ENCODE data around the gene SMTNL2.
"Not testable (repeated sequence)": the region's sequence is repeated elsewhere in the genome, so short reads cannot be mapped to it uniquely, and the experiment has no call there.

SMTNL2 gene

DNA sequence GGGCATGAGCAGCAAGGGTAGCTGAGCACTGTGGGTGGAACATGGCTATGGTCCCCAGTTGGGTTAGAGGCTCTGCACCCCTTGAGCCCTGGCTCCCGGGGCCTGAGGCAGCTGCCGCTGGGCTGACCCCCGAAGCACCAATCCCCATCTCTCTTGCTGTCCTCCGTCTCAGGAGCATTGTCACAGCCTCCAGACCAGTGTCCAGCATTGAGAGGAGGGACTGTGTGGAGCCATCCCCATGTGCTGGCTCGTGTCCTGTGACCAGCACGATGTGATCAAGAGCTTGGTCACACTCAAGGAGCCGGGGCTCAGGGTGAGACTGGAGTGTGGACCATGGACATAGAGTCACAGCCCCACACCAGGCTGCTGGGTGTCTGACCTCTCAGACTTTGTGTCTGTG lies 2.9 kb downstream of the SMTNL2 start:
- DNase-seq = no peak

DNA sequence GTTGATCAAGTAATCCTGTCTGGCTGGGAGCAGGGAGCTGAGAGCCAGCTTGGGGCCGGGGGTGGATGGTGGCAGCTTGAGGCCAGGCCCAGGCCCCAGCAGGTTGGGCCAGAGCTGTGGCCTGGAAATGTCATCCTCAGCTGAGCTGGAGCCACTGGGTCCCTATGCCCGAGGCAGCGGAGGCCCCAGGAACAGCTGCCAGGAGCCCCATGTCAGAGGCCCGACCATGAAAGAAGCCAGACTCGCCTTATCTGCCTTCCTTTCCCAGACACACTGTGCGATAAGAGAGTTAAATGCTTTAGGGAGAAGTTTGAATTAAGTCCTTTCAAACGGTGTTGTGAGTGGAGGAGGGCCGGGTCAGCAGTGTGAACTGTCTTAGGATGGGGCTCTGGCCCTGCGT lies 3.5 kb downstream of the SMTNL2 start:
- no peak for DNase-seq

- no peak for DNase-seq
Observed at GRCh38 chr17:4588391-4588790, 4.1 kb downstream of the SMTNL2 start.

DNA sequence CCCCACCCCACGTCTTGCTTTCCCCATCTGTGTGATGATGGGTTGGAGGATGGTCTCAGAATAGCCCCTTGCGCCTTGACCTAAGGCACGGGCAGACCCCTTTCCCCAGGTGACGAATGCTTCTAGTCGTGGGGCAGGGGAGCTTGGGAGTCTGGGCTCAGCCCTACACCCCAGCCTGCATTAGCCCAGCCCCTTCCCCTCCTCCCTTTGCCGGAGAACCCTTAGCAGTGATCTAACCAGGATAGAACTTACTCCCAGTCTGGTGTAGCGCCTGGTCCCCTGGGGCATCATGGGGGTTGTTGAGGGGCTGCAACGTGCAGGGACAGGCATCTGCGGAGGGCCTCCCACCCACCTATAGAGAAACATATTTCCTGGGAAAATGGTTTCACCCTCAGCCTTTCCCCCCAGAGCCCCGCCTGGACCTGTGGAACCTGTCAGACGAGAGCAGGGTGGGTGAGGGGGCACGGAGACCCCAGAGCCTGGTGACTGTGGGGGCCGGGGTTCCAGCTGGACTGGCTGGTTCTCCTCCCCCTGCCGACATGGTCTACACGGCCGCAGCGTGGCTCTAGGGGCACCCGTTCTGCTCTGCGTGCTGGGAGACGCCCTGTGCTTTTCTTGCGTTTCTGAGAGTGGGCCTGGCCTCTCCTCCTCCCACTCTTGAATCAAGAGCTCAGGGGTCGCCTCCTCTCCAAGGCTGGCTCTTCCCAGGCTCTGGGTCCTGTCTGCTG lies 4.7 kb downstream of the SMTNL2 start:
- DNase-seq = no peak

DNA sequence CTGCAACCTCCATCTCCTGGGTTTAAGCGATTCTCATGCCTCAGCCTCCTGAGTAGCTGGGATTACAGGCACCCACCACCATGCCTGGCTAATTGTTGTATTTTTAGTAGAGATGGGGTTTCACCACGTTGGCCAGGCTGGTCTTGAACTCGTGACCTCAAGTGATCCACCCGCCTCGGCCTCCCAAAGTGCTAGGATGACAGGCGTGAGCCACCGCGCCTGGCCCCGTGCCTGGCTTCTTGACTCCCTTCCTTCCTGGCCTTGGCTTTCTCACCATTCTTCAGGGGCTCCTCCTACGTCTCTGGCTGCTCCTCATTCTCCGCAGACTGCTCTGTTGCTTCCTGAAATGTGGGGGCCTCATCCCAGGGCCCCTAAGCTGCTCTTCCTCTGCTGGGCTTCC lies 5.7 kb downstream of the SMTNL2 start:
- not testable (repeated sequence) for DNase-seq

DNA sequence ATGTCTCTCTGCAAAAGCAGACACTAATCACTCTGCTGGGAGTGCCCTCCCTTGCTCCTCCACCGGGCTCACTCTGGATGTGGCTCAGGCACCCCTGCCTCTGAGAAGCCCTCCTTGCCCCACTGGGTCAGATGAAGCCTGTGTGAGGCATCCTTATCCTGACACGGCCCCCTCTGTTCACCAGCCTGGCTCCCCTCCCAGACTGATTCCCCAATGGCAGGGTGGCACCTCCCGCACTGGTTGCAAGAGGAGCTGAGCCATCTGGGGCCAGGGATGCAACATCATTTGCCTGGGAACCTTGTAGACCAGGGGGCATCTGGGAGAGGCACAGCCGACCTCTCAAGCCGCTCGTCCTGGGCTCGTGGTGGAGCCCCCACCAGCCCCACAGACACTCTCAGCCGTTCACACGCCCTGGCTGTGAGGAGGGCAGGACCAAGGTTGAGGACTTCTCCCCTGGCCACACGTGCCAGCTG lies 6.7 kb downstream of the SMTNL2 start:
- no peak for DNase-seq

DNA sequence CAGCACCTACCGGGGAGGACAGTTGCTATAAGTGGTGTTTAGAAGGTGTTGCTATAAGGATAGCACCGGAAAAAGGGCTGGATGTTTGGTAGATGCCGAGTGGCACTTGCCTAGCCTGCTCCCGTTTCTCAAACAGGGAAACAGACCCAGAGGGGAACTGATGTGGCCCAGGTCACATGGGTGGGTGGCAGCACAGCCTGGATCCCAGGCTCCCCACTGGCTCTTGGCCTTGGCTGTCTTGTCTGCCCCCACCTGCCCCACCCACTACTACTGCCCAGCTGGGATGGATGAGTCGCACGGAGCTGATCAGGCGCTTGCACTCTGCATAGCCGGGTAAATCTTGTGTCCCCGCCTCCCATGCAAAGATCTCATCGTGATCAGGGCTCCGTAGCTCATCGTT lies 7.2 kb downstream of the SMTNL2 start:
- DNase-seq = no peak

GRCh38 chr17:4592240-4593005 lies 8.1 kb downstream of the SMTNL2 start:
- DNase-seq = no peak

GRCh38 chr17:4593021-4593421 lies 8.7 kb downstream of the SMTNL2 start:
- DNase-seq = no peak

DNA sequence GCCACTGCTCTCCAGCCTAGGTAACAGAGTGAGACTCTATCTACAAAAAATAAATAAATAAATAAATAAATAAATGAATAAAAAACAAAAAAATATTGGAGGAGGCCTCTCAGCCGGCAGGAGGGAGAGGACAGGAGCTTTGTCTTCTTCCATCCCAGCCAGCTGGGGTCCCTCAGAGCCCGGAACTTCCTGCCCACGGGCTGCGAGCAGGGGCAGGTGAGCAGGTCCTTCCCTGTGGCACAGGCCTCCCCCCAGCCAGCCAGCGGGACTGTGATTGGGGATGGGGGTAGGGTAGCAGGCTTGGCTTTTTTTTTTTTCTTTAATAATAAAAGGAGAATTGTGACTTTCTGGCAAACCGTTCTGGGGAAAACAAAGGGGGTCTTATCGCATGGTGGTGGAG lies 10.1 kb downstream of the SMTNL2 start:
- DNase-seq = no peak

GRCh38 chr17:4594931-4595684 lies 10.8 kb downstream of the SMTNL2 start:
- peak; percentile 26 for DNase-seq

- DNase-seq = not testable (repeated sequence)
Observed at GRCh38 chr17:4595685-4596342, 11.5 kb downstream of the SMTNL2 start.

GRCh38 chr17:4596636-4597380 lies 12.5 kb downstream of the SMTNL2 start:
- no peak for DNase-seq

DNA sequence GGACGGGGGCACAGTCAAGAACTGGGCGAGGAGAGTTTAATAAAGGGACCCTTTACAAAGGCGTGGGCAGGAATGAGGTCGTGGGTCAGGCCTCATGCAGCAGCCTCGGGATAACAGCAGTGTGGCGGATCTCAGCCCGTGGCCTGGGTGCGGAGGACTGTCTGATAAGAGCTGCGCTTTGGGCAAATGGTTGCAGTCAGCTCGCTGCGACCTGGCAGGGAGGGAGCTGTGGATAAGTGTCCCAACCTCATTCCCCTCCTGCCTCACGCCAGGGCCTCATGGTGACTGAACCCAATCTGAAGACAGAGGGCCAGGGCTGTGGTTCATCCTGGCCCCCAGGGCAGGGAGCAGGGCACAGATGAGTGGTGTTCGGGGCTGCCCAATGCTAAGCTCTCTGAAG lies 13.6 kb downstream of the SMTNL2 start:
- no peak for DNase-seq

- no peak for DNase-seq
Observed at GRCh38 chr17:4598776-4599504, 14.6 kb downstream of the SMTNL2 start.

- no peak for DNase-seq
Observed at GRCh38 chr17:4599505-4600281, 15.4 kb downstream of the SMTNL2 start.

DNA sequence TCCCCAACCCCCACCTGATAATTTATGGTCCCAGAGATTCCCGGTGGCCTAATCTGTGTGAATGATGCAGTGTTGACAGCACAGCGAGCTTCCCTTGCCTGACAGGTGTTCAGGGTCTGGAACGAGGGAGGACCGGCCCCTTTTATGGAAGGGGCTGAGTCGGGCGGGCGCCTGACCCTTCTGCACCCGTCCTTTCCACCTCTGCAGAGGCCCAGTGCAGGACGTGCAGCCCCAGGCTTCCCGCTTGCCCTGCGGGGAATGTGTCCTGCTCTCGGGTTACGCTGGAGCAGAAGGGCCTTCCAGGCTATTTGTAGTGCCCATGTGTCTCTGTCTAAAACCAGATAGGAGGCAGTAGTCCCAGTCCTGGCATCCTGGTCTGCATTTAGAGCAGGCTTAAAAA lies 16.2 kb downstream of the SMTNL2 start:
- DNase-seq = no peak

DNA sequence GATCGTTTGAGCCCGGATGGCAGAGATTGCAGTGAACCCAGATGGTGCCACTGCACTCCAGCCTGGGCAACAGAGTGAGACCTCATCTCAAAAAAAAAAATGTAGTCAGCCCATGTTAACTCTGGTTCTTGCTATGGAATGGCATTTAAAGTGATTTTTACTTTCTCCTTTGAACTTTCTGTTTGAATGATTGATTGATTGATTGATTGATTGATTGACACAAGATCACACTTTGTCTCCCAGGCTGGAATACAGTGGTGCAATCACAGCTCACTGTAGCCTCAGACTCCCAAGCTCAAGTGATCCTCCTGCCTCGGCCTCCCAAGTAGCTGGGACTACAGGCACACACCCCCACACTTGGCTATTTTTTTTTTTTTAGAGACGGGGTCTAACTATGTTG lies 17.0 kb downstream of the SMTNL2 start:
- DNase-seq = no peak

DNA sequence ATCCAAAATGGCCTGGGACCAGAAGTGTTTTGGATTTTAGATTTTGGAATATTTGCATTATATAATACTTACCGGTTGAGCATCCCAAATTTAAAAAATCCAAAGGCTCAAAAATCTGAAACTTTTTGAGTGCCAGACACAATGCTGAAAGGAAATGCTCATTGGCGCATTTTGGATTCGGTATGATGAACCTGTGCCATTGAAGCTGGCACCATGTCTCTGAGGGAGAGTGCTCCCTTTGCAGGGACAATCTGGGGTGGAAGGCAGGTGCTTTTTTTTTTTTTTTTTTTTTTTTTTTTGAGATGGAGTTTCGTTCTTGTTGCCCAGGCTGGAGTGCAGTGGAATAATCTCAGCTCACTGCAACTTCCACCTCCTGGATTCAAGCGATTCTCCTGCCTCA lies 17.7 kb downstream of the SMTNL2 start:
- DNase-seq = no peak

DNA sequence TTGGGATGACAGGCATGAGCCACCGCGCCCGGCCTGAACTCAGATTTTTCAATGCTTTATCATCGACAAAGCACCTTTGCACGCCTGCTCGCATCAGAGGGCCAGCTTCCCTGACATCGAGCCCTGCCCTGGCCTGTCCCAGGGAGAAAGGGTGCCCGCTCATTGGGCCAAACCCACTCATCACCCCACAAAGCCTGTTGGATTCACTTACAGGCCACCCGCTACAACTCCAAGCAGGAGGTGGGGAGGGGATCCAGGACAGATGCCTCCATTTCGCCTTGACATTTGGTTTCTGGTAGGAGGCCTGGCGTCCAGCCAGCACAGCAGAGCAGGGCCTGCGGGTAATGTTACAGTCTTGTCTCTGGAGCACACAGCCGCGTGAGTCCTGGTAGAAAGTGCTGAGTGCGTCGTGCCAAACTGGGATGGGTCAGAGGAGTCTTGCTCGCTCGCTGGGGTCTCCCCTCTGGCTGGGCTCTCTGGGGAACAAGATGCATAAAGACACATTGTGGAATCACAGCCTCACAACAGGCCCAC lies 19.8 kb downstream of the SMTNL2 start:
- DNase-seq = no peak

GRCh38 chr17:4604736-4605135 lies 20.4 kb downstream of the SMTNL2 start:
- not testable (repeated sequence) for DNase-seq
